Loucy (cell line): ENCODE data around the gene RPTOR.

Experiments
- H2AFZ ChIP-seq: fragments of 200-600 bp; sonication (generic); 2 replicates; pipeline ENCODE4 v1.6.0; 2016; ENCODE audit warnings: antibody characterized with exemption, mild to moderate bottlenecking, low read length, moderate library complexity
- H3F3A ChIP-seq: fragments of 200-600 bp; 2 replicates; pipeline ENCODE4 v1.6.0; 2016; ENCODE audit warnings: antibody characterized with exemption, low read depth, mild to moderate bottlenecking
- H3K27me3 ChIP-seq: fragments of 200-600 bp; sonication (generic); 2 replicates; pipeline ENCODE4 v1.6.1; 2014; ENCODE audit warnings: low read length, mild to moderate bottlenecking; ENCODE audit not compliant: insufficient read depth, poor library complexity, severe bottlenecking
- H3K36me3 ChIP-seq: fragments of 200-600 bp; sonication (generic); 2 replicates; pipeline ENCODE4 v1.6.1; 2016; ENCODE audit warnings: low read length; ENCODE audit not compliant: insufficient read depth
- H3K4me1 ChIP-seq: fragments of 200-600 bp; sonication (generic); 2 replicates; pipeline ENCODE4 v1.5.1; 2014; ENCODE audit warnings: low read length, mild to moderate bottlenecking; ENCODE audit not compliant: insufficient read depth, poor library complexity, severe bottlenecking
- H3K4me2 ChIP-seq: fragments of 200-600 bp; sonication (generic); 2 replicates; pipeline ENCODE4 v1.6.0; 2014; ENCODE audit warnings: antibody characterized with exemption, low read length, low read depth, mild to moderate bottlenecking; ENCODE audit not compliant: poor library complexity, severe bottlenecking
- H3K4me3 ChIP-seq: fragments of 200-600 bp; sonication (generic); 2 replicates; pipeline ENCODE4 v1.5.1; 2014; ENCODE audit warnings: low read length, mild to moderate bottlenecking, mixed read lengths; ENCODE audit not compliant: poor library complexity, severe bottlenecking
- H3K79me2 ChIP-seq: fragments of 200-600 bp; sonication (generic); 2 replicates; pipeline ENCODE4 v1.6.1; 2014; ENCODE audit warnings: low read length; ENCODE audit not compliant: insufficient read depth
- H3K9ac ChIP-seq: fragments of 200-600 bp; sonication (generic); 2 replicates; pipeline ENCODE4 v1.6.0; 2014; ENCODE audit warnings: mild to moderate bottlenecking, low read depth, low read length, moderate library complexity; ENCODE audit not compliant: poor library complexity, severe bottlenecking
- H3K9me2 ChIP-seq: fragments of 200-600 bp; sonication (generic); replicated peaks from 2 replicates; pipeline ENCODE4 v1.6.1; 2016; ENCODE audit warnings: low read depth, low read length, mixed read lengths
- H3K9me3 ChIP-seq: fragments of 200-600 bp; sonication (generic); 2 replicates; pipeline ENCODE4 v1.6.1; 2014; ENCODE audit warnings: mild to moderate bottlenecking, antibody characterized with exemption, low read length, low read depth; ENCODE audit not compliant: insufficient read depth
- H4K20me1 ChIP-seq: fragments of 200-600 bp; sonication (generic); 2 replicates; pipeline ENCODE4 v1.6.0; 2014; ENCODE audit warnings: antibody characterized with exemption, low read length, mild to moderate bottlenecking; ENCODE audit not compliant: insufficient read depth, poor library complexity, severe bottlenecking
- EZH2phosphoT487 ChIP-seq: fragments of 200-600 bp; IDR thresholded peaks from 2 replicates; pipeline ENCODE4 v1.6.1; 2018; ENCODE audit warnings: antibody characterized with exemption, mild to moderate bottlenecking, moderate library complexity, borderline replicate concordance
- TF ChIP-seq, protein P1 (sequence below): fragments of 200-600 bp; sonication (generic); conservative IDR thresholded peaks from 2 replicates; pipeline ENCODE4 v1.5.1; 2014; ENCODE audit warnings: mild to moderate bottlenecking, antibody characterized with exemption, low read length

Gene RPTOR

DNA sequence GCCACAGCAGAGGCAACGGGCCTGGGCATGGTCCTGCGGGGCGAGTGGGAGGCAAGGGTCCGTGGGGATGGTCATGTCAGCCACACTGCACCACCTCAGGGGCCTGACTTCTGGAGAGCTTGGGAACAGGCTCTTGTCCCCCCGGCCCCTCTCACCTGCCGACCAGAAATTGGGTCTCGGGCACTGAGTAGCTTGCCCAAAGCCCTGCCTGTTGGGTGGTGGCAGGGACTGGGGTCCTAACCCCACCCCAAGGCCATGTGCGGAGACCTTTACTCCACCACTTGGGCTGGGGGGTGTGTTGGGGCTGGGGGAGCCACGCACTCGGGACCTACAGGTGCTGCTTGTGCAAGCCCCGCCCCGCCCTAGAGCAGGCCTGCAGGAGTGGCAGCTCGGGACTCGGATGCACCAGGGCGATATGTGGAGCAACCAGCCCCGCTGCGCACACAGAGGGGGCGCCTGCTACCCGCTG lies 422.8 kb downstream of the RPTOR start:
- no peak overlapping the region for H3K4me2 ChIP-seq
- no peaks in the 10 kb centered on the region for H3K36me3 ChIP-seq
- H3K9me2 ChIP-seq = no peaks in the 10 kb centered on the region
- no peak overlapping the region for H3K9ac ChIP-seq
- peaks cover 6% of the 10 kb centered on the region for H3K4me1 ChIP-seq
- no peaks in the 10 kb centered on the region for H3K79me2 ChIP-seq
- no peaks in the 10 kb centered on the region for H3K9me3 ChIP-seq
- H4K20me1 ChIP-seq = no peaks in the 10 kb centered on the region
- H3K27me3 ChIP-seq = no peaks in the 10 kb centered on the region
- no peak overlapping the region for H3K4me3 ChIP-seq
- H3F3A ChIP-seq = no peaks in the 10 kb centered on the region
- H2AFZ ChIP-seq = no peak overlapping the region
- TF ChIP-seq EZH2phosphoT487 = no peak
- TF ChIP-seq, protein P1, sequence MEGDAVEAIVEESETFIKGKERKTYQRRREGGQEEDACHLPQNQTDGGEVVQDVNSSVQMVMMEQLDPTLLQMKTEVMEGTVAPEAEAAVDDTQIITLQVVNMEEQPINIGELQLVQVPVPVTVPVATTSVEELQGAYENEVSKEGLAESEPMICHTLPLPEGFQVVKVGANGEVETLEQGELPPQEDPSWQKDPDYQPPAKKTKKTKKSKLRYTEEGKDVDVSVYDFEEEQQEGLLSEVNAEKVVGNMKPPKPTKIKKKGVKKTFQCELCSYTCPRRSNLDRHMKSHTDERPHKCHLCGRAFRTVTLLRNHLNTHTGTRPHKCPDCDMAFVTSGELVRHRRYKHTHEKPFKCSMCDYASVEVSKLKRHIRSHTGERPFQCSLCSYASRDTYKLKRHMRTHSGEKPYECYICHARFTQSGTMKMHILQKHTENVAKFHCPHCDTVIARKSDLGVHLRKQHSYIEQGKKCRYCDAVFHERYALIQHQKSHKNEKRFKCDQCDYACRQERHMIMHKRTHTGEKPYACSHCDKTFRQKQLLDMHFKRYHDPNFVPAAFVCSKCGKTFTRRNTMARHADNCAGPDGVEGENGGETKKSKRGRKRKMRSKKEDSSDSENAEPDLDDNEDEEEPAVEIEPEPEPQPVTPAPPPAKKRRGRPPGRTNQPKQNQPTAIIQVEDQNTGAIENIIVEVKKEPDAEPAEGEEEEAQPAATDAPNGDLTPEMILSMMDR = no peak

DNA sequence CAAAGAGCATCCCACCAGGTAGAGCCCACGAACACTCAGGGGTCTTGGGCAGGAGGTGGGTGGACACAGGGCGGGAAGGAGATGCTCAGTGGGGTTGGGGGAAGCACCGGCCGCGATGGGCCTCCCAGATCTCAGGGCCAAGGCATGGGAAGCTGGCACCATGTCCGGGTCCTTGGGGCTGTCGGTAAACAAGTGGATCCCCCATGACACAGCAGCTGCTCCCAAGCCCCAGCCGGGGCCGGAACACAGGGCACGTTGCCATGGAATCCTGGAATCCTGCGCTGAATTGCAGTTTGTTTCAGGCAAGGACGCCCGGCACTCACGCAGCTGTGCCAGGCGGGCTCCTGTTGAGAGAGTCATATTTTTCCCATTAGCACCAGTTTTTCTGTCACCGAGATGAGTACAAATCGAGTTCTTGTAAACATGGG lies 424.0 kb downstream of the RPTOR start:
- Histone ChIP-seq H3K79me2 (no peaks in the 10 kb centered on the region), H3K4me1 (peaks cover 7% of the 10 kb centered on the region), H3K27me3 (no peaks in the 10 kb centered on the region), H4K20me1 (no peaks in the 10 kb centered on the region), H3K9me3 (no peaks in the 10 kb centered on the region), H3K36me3 (no peaks in the 10 kb centered on the region), H2AFZ (no peak overlapping the region), H3K4me3 (no peak overlapping the region), H3F3A (no peaks in the 10 kb centered on the region), H3K9ac (no peak overlapping the region), H3K4me2 (no peak overlapping the region), H3K9me2 (no peaks in the 10 kb centered on the region)
- TF ChIP-seq, protein P1 = no peak

DNA sequence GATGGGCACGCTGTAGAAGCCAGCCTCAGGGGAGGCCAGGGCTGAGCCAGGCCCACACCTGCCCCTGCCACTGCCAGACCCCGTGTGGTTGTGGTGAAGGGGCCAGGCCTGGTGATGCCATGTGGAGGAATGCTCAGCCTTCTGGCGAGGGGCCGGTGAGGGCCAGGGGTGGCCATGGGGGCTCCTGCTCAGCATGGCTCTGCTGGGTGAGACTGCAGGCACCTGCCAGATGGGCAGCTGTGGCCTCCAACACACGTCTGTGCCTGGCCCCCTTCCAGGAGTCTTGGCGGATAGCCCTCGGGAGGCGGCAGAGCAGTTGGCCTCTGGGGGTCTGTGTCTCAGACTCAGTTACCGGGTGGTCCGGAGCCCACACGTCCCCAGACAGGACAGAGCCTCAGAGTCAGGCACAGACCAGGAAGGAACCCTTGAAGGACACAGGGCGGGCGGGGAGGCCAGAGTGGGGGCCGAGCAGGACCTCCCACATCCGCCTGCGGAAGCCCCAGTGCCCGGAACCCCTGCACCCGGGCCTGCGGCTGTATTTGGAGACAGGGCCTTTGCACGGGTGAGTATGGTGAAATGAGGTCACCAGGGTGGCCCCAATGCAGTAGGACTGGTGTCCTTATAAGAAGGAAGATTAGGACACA lies 424.5 kb downstream of the RPTOR start:
- H3K4me3 ChIP-seq = no peak overlapping the region
- H2AFZ ChIP-seq = no peak overlapping the region
- H4K20me1 ChIP-seq = no peaks in the 10 kb centered on the region
- H3K4me1 ChIP-seq = peaks cover 7% of the 10 kb centered on the region
- no peaks in the 10 kb centered on the region for H3K27me3 ChIP-seq
- no peaks in the 10 kb centered on the region for H3F3A ChIP-seq
- H3K9ac ChIP-seq = no peak overlapping the region
- no peaks in the 10 kb centered on the region for H3K79me2 ChIP-seq
- no peaks in the 10 kb centered on the region for H3K36me3 ChIP-seq
- H3K9me3 ChIP-seq = no peaks in the 10 kb centered on the region
- no peaks in the 10 kb centered on the region for H3K9me2 ChIP-seq
- no peak overlapping the region for H3K4me2 ChIP-seq
- TF ChIP-seq, protein P1 = no peak
- no peak for TF ChIP-seq EZH2phosphoT487
